WTC11 (cell line): ENCODE measurements around the gene MED12L. TPM values are rescaled to one million over a fixed set of nuclear protein-coding genes. Genes with fewer than 3 reads are reported as not detected.

Experiments used
- ATAC-seq: fragments of 200-7000 bp; cut with Tn5 transposase; 2 replicates; pipeline ENCODE4 v1.10.0; 2021; ENCODE audit warnings: mild to moderate bottlenecking, moderate library complexity
- CTCF ChIA-PET: fragments of 300-600 bp; sonication (Branson Sonifier 250); formaldehyde crosslinking; loops from one replicate; lab custom pipeline; 2021; ENCODE audit warnings: antibody characterized with exemption; lab: Charles Lee
- POLR2A ChIA-PET: fragments of 350-600 bp; sonication (Branson Sonifier 250); formaldehyde crosslinking; loops from one replicate; lab custom pipeline; 2021; ENCODE audit warnings: antibody characterized with exemption; lab: Charles Lee
- DNase-seq: peaks from one replicate; pipeline ENCODE4 v3.0.0; 2021; ENCODE audit warnings: low spot score
- H3K27ac Mint-ChIP-seq: 2 replicates; pipeline ENCODE4 v1.8.0; 2021; ENCODE audit warnings: mixed read lengths
- H3K27me3 Mint-ChIP-seq: 2 replicates; pipeline ENCODE4 v1.8.0; 2021; ENCODE audit warnings: low read depth, mild to moderate bottlenecking, moderate library complexity, mixed read lengths
- H3K36me3 Mint-ChIP-seq: 2 replicates; pipeline ENCODE4 v1.8.0; 2021; ENCODE audit warnings: mixed read lengths
- H3K4me1 Mint-ChIP-seq: 2 replicates; pipeline ENCODE4 v1.8.0; 2022; ENCODE audit warnings: mixed read lengths
- H3K4me3 Mint-ChIP-seq: 2 replicates; pipeline ENCODE4 v1.8.0; 2021; ENCODE audit warnings: mild to moderate bottlenecking, moderate library complexity, mixed read lengths
- H3K9me3 Mint-ChIP-seq: 2 replicates; pipeline ENCODE4 v1.8.0; 2021; ENCODE audit warnings: mixed read lengths
- CREM ChIP-seq: sonication (generic); formaldehyde crosslinking; IDR thresholded peaks from 2 replicates; pipeline ENCODE4 v1.8.1; 2022; ENCODE audit warnings: mild to moderate bottlenecking, missing genetic modification reagents, moderate library complexity
- E2F1 ChIP-seq: sonication (generic); formaldehyde crosslinking; IDR thresholded peaks from 2 replicates; pipeline ENCODE4 v1.8.0; 2022; ENCODE audit warnings: mild to moderate bottlenecking, missing genetic modification reagents
- E2F4 ChIP-seq: sonication (generic); formaldehyde crosslinking; IDR thresholded peaks from 2 replicates; pipeline ENCODE4 v1.8.1; 2022; ENCODE audit warnings: low read depth, mild to moderate bottlenecking, moderate library complexity, missing genetic modification reagents, borderline replicate concordance
- ELF4 ChIP-seq: sonication (generic); formaldehyde crosslinking; IDR thresholded peaks from 2 replicates; pipeline ENCODE4 v1.8.1; 2022; ENCODE audit warnings: low read depth, mild to moderate bottlenecking, moderate library complexity, missing genetic modification reagents
- ESRRA ChIP-seq: sonication (generic); formaldehyde crosslinking; IDR thresholded peaks from 2 replicates; pipeline ENCODE4 v1.8.1; 2022; ENCODE audit warnings: mild to moderate bottlenecking, missing genetic modification reagents, borderline replicate concordance
- FOXK1 ChIP-seq: sonication (generic); formaldehyde crosslinking; IDR thresholded peaks from 2 replicates; pipeline ENCODE4 v1.8.0; 2022; ENCODE audit warnings: mild to moderate bottlenecking, moderate library complexity, missing genetic modification reagents
- FOXP4 ChIP-seq: sonication (generic); formaldehyde crosslinking; IDR thresholded peaks from 2 replicates; pipeline ENCODE4 v1.8.0; 2022; ENCODE audit warnings: mild to moderate bottlenecking, missing genetic modification reagents
- GRHL2 ChIP-seq: fragments of 250-450 bp; sonication (Bioruptor Pico); IDR thresholded peaks from 2 replicates; pipeline ENCODE4 v1.8.0; 2022; ENCODE audit warnings: mild to moderate bottlenecking, moderate library complexity; ENCODE audit not compliant: insufficient replicate concordance, severe bottlenecking
- GTF2I ChIP-seq: fragments of 250-450 bp; sonication (Bioruptor Pico); conservative IDR thresholded peaks from 2 replicates; pipeline ENCODE4 v1.4.0; 2021; ENCODE audit warnings: mild to moderate bottlenecking
- IRF1 ChIP-seq: sonication (generic); formaldehyde crosslinking; IDR thresholded peaks from 2 replicates; pipeline ENCODE4 v1.8.0; 2023; ENCODE audit warnings: missing genetic modification reagents
- MAX ChIP-seq: sonication (generic); formaldehyde crosslinking; IDR thresholded peaks from 2 replicates; pipeline ENCODE4 v1.8.0; 2022; ENCODE audit warnings: mild to moderate bottlenecking, missing genetic modification reagents
- NFYB ChIP-seq: sonication (generic); formaldehyde crosslinking; conservative IDR thresholded peaks from 2 replicates; pipeline ENCODE4 v1.8.0; 2022; ENCODE audit warnings: low read depth, missing genetic modification reagents
- NR3C1 ChIP-seq: sonication (generic); formaldehyde crosslinking; conservative IDR thresholded peaks from 2 replicates; pipeline ENCODE4 v1.8.1; 2023; ENCODE audit warnings: low read depth, mild to moderate bottlenecking, missing genetic modification reagents
- OVOL2 ChIP-seq: fragments of 250-450 bp; sonication (Bioruptor Pico); IDR thresholded peaks from 2 replicates; pipeline ENCODE4 v1.9.0; 2021; ENCODE audit warnings: mild to moderate bottlenecking, borderline replicate concordance
- RORB ChIP-seq: fragments of 250-450 bp; sonication (Bioruptor Pico); IDR thresholded peaks from 2 replicates; pipeline ENCODE4 v1.9.0; 2021; ENCODE audit warnings: mild to moderate bottlenecking
- TEAD4 ChIP-seq: sonication (generic); formaldehyde crosslinking; IDR thresholded peaks from 2 replicates; pipeline ENCODE4 v1.8.0; 2022; ENCODE audit warnings: mild to moderate bottlenecking, missing genetic modification reagents
- ZNF263 ChIP-seq: sonication (generic); formaldehyde crosslinking; IDR thresholded peaks from 2 replicates; pipeline ENCODE4 v1.8.1; 2022; ENCODE audit warnings: low read depth, mild to moderate bottlenecking, moderate library complexity, missing genetic modification reagents
- ZNF423 ChIP-seq: fragments of 250-450 bp; sonication (Bioruptor Pico); IDR thresholded peaks from 2 replicates; pipeline ENCODE4 v2.1.2; 2022; ENCODE audit warnings: mild to moderate bottlenecking, moderate library complexity
- total RNA-seq: library from RNA; stranded (reverse); gene quantifications from 3 replicates; pipeline ENCODE4 v1.2.3, GENCODE V29; 2021
- TF ChIP-seq, protein P1 (sequence below): fragments of 200-600 bp; IDR thresholded peaks from 2 replicates; pipeline ENCODE4 v1.8.0; 2022; ENCODE audit warnings: antibody characterized with exemption
- TF ChIP-seq, protein P2 (sequence below): sonication (generic); formaldehyde crosslinking; IDR thresholded peaks from 2 replicates; pipeline ENCODE4 v1.8.1; 2023; ENCODE audit warnings: mild to moderate bottlenecking, moderate library complexity, missing genetic modification reagents

The MED12L gene
- total RNA-seq, 1 experiment from 2014 or later: 27.4 TPM

GRCh38 chr3:151423091-151423490 is 337.6 kb downstream of the MED12L start (continued):
- no peak for TF ChIP-seq ZNF263 (CRISPR knock-in tag)
- TF ChIP-seq FOXP4 (CRISPR knock-in tag): no peak
- TF ChIP-seq NFYB (CRISPR knock-in tag): no peak
- TF ChIP-seq IRF1 (CRISPR knock-in tag): no peak
- TF ChIP-seq GRHL2: no peak

DNA sequence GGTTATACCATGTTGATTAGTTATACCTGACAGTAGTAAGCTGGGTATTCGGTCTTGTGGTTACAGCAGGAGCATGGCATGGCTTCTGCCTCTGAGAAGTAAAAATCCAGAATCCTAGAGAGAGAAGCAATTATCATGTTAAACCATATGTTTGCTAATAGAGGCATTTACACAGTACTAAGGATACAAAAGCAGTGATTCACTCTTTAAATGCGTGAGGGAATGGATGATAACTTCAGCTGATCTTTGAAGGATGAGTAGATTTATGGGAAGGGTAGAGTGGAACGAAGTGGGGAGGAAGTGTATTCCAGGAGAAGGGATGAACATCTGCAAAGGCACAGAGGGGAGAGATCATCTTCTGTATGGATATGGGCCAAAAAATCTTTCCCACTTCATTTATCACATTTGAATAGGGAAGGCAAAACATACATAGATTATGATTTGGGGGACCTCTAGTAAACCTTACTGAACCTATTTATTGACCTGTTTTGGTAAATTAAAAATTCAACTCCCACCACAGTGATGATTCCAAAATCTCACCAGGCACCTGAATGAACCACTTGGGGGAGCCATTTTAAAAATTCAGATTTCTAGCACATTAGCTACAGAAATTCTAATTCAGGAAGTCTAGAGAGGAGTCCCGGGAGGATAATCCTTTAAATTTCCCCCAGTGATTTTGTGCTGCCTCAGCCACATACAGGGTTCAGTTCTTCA is 340.3 kb downstream of the MED12L start:
- no peak overlapping the region for H3K4me3 Mint-ChIP-seq
- H3K9me3 Mint-ChIP-seq: peaks cover 5% of the 10 kb centered on the region
- H3K27me3 Mint-ChIP-seq: peaks cover 18% of the 10 kb centered on the region
- no peak for DNase-seq
- no peak for TF ChIP-seq CREM (CRISPR knock-in tag)
- TF ChIP-seq, protein P1, sequence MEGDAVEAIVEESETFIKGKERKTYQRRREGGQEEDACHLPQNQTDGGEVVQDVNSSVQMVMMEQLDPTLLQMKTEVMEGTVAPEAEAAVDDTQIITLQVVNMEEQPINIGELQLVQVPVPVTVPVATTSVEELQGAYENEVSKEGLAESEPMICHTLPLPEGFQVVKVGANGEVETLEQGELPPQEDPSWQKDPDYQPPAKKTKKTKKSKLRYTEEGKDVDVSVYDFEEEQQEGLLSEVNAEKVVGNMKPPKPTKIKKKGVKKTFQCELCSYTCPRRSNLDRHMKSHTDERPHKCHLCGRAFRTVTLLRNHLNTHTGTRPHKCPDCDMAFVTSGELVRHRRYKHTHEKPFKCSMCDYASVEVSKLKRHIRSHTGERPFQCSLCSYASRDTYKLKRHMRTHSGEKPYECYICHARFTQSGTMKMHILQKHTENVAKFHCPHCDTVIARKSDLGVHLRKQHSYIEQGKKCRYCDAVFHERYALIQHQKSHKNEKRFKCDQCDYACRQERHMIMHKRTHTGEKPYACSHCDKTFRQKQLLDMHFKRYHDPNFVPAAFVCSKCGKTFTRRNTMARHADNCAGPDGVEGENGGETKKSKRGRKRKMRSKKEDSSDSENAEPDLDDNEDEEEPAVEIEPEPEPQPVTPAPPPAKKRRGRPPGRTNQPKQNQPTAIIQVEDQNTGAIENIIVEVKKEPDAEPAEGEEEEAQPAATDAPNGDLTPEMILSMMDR: no peak
- no peak for TF ChIP-seq E2F4 (CRISPR knock-in tag)
- no peak for TF ChIP-seq NR3C1 (CRISPR knock-in tag)
- no peak for TF ChIP-seq ESRRA
- no peak for TF ChIP-seq FOXK1 (CRISPR knock-in tag)
- no peak for TF ChIP-seq MAX (CRISPR knock-in tag)
- no peak for TF ChIP-seq ZNF423 (CRISPR knock-in tag)
- no peak for TF ChIP-seq E2F1 (CRISPR knock-in tag)
- TF ChIP-seq TEAD4 (CRISPR knock-in tag): no peak
- no peak for TF ChIP-seq GRHL2
- peak; percentile 31 for ATAC-seq
- peaks cover 19% of the 10 kb centered on the region for H3K36me3 Mint-ChIP-seq
- POLR2A ChIA-PET: no interaction called here
- CTCF ChIA-PET: interaction anchor here (0.5 to 2.0 kb wide), 11 partner anchors 14 to 534 kb away, joined by 3 to 6 read pairs (median 3); partner anchors contain the start of gene IGSF10
- H3K27ac Mint-ChIP-seq: peak overlapping the region; percentile 42
- H3K4me1 Mint-ChIP-seq: peaks cover 27% of the 10 kb centered on the region

DNA sequence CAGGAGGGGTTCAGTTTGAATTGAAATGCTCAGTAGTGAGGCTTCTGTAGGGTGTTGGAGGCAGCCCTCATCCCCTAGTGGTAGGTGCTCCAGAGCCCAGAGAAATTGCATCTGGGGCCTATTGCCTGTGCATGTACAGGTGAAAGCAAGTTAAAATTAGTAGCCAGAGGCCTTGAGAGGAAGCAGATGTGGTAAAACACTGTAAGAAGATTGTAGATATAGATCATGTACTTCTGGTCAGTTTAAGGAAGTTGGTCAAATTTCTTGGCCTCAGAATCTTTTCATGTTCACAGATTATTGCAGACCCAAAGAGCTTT is 340.8 kb downstream of the MED12L start:
- peaks cover 17% of the 10 kb centered on the region for H3K36me3 Mint-ChIP-seq
- ChIA-PET CTCF (interaction anchor here (0.7 to 2.0 kb wide), 8 partner anchors 13 to 413 kb away, joined by 3 to 6 read pairs (median 4); partner anchors contain the start of gene IGSF10), POLR2A (no interaction called here)
- no peak for DNase-seq
- peaks cover 18% of the 10 kb centered on the region for H3K27me3 Mint-ChIP-seq
- H3K4me1 Mint-ChIP-seq: peaks cover 32% of the 10 kb centered on the region
- H3K27ac Mint-ChIP-seq: no peak overlapping the region
- peaks cover 5% of the 10 kb centered on the region for H3K9me3 Mint-ChIP-seq
- peak; percentile 62 for ATAC-seq
- H3K4me3 Mint-ChIP-seq: no peak overlapping the region
- TF ChIP-seq, protein P2, sequence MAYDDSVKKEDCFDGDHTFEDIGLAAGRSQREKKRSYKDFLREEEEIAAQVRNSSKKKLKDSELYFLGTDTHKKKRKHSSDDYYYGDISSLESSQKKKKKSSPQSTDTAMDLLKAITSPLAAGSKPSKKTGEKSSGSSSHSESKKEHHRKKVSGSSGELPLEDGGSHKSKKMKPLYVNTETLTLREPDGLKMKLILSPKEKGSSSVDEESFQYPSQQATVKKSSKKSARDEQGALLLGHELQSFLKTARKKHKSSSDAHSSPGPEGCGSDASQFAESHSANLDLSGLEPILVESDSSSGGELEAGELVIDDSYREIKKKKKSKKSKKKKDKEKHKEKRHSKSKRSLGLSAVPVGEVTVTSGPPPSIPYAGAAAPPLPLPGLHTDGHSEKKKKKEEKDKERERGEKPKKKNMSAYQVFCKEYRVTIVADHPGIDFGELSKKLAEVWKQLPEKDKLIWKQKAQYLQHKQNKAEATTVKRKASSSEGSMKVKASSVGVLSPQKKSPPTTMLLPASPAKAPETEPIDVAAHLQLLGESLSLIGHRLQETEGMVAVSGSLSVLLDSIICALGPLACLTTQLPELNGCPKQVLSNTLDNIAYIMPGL (CRISPR knock-in tag): no peak
- TF ChIP-seq ELF4 (CRISPR knock-in tag) (no peak), E2F1 (CRISPR knock-in tag) (no peak), RORB (CRISPR knock-in tag) (no peak), OVOL2 (no peak), GTF2I (CRISPR knock-in tag) (no peak)
